ENCODE results near the gene HIF3A.

Gene HIF3A

GRCh38 chr19:46299004-46299509 lies 2.2 kb downstream of the HIF3A start:
- TF ChIP-seq CTCF (conservative IDR thresholded peaks at IDR 0.05; ENCODE audit: low read depth) = no peak
- DNase-seq (ENCODE audit: low spot score) = peak; percentile 93
- CTCF ChIA-PET = interaction anchor here (0.6 to 1.2 kb wide), 2 partner anchors 96 to 346 kb away, joined by 4 to 7 read pairs; no protein-coding TSS in a partner anchor
- POLR2A ChIA-PET (ENCODE audit: low non-redundant PET) = interaction anchor here (0.6 kb wide), 1 partner anchor 62 kb away, joined by 5 read pairs; no protein-coding TSS in a partner anchor
- H3K27ac ChIP-seq = peak overlapping the region; percentile 94

- H3K27ac ChIP-seq = peak overlapping the region; percentile 94
- DNase-seq (ENCODE audit: low spot score) = no peak
- ChIA-PET POLR2A (ENCODE audit: low non-redundant PET) (no interaction called here), CTCF (interaction anchor here (0.6 kb wide), 1 partner anchor 230 kb away, joined by 7 read pairs; no protein-coding TSS in a partner anchor)
- TF ChIP-seq CTCF (conservative IDR thresholded peaks at IDR 0.05; ENCODE audit: low read depth) = no peak
Observed at GRCh38 chr19:46299695-46300094, 2.9 kb downstream of the HIF3A start.

GRCh38 chr19:46303322-46303690 lies 6.5 kb downstream of the HIF3A start:
- no peak for TF ChIP-seq CTCF (conservative IDR thresholded peaks at IDR 0.05; ENCODE audit: low read depth)
- CTCF ChIA-PET = interaction anchor here (0.9 kb wide), 1 partner anchor 23 kb away, joined by 5 read pairs; no protein-coding TSS in a partner anchor
- DNase-seq (ENCODE audit: low spot score) = no peak
- peak overlapping the region; percentile 94 for H3K27ac ChIP-seq
- POLR2A ChIA-PET (ENCODE audit: low non-redundant PET) = no interaction called here

- peak overlapping the region; percentile 94 for H3K27ac ChIP-seq
- POLR2A ChIA-PET (ENCODE audit: low non-redundant PET) = no interaction called here
- CTCF ChIA-PET = interaction anchor here (0.9 kb wide), 1 partner anchor 24 kb away, joined by 5 read pairs; no protein-coding TSS in a partner anchor
- peak; percentile 50 for DNase-seq (ENCODE audit: low spot score)
- TF ChIP-seq CTCF (conservative IDR thresholded peaks at IDR 0.05; ENCODE audit: low read depth) = no peak
Observed at GRCh38 chr19:46303691-46304397, 7.0 kb downstream of the HIF3A start.

- ChIA-PET POLR2A (ENCODE audit: low non-redundant PET) (no interaction called here), CTCF (no interaction called here)
- DNase-seq (ENCODE audit: low spot score) = no peak
- TF ChIP-seq CTCF (conservative IDR thresholded peaks at IDR 0.05; ENCODE audit: low read depth) = no peak
- no peak overlapping the region for H3K27ac ChIP-seq
Observed at GRCh38 chr19:46306501-46306900, 9.7 kb downstream of the HIF3A start.

GRCh38 chr19:46308510-46308909 lies 11.7 kb downstream of the HIF3A start:
- no peak for DNase-seq (ENCODE audit: low spot score)
- TF ChIP-seq CTCF (conservative IDR thresholded peaks at IDR 0.05; ENCODE audit: low read depth) = no peak
- H3K27ac ChIP-seq = no peak overlapping the region
- ChIA-PET CTCF (no interaction called here), POLR2A (ENCODE audit: low non-redundant PET) (no interaction called here)

Measured in RWPE1 (cell line).